Type B pancreatic cell (in vitro differentiated cells): ENCODE results near the gene SMYD3. TPM values are rescaled to one million over a fixed set of nuclear protein-coding genes. Genes with fewer than 3 reads are reported as not detected.
A peak's percentile ranks its signal among the peaks of the same experiment; 100 is the strongest.

Experiments used
- DNase-seq: peaks from one replicate; pipeline ENCODE4 v3.0.0; 2021; ENCODE audit warnings: mixed read lengths; ENCODE audit not compliant: unreplicated experiment; ENCODE audit errors: extremely low spot score
- H3K27ac Mint-ChIP-seq: 2 replicates; pipeline ENCODE4 v1.8.0; 2021; ENCODE audit warnings: mild to moderate bottlenecking, mixed read lengths
- H3K27me3 Mint-ChIP-seq: 2 replicates; pipeline ENCODE4 v1.8.0; 2021; ENCODE audit warnings: mixed read lengths
- H3K36me3 Mint-ChIP-seq: 2 replicates; pipeline ENCODE4 v1.8.0; 2021; ENCODE audit warnings: mixed read lengths
- H3K4me1 Mint-ChIP-seq: one replicate; pipeline ENCODE4 v1.8.0; 2021; ENCODE audit warnings: mixed read lengths; ENCODE audit not compliant: unreplicated experiment
- H3K4me3 Mint-ChIP-seq: 2 replicates; pipeline ENCODE4 v1.8.0; 2021; ENCODE audit warnings: mild to moderate bottlenecking, mixed read lengths
- H3K9me3 Mint-ChIP-seq: 2 replicates; pipeline ENCODE4 v1.8.0; 2021; ENCODE audit warnings: mixed read lengths
- total RNA-seq: library from RNA; stranded (reverse); gene quantifications from 2 replicates; pipeline ENCODE4 v1.2.1, GENCODE V29; 2021; ENCODE audit warnings: low replicate concordance
- TF ChIP-seq, protein P1 (sequence below): fragments of 200-600 bp; sonication (generic); conservative IDR thresholded peaks from 2 replicates; pipeline ENCODE4 v1.5.0; 2021; ENCODE audit warnings: antibody characterized with exemption, mild to moderate bottlenecking

SMYD3 gene
- total RNA-seq, 1 donor from 2014 or later: 19.4 TPM

DNA sequence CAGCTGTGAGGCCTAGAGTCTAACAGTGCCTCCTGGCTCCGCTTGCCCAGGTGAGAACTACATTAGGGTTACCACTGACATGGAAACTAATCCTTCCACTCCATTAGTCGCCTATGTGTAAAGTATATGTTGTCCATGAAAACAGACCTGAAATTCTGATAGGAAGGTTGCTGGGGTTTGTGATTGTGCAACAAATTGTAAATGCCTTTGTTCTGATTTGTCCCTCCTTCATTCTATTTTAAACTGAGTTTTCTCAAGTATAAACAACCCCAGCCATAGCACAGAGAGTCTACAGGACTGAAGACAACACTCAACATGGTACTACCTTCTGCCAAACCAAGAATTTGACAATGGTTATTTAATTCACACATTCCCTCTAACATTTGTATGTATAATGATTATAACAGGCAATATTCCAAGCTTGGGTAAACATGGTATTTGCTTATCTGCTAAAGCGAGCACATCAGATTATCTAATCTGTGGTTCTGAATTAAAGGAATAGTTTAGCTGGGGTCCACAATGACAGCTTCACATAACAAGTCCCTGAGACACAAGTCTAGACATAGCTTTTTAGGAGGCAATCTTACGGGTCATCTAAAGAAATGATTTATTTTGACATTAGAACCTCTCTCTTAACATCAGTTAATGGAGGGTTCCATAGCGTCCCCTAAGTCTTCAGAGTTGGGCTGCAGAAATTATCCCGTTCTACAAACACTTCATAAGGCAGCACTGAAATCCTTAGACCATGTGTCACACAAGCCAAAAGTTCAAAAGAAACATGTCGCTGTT is 633.0 kb downstream of the SMYD3 start:
- H3K4me3 Mint-ChIP-seq: no peak overlapping the region
- DNase-seq: no peak
- TF ChIP-seq, protein P1, sequence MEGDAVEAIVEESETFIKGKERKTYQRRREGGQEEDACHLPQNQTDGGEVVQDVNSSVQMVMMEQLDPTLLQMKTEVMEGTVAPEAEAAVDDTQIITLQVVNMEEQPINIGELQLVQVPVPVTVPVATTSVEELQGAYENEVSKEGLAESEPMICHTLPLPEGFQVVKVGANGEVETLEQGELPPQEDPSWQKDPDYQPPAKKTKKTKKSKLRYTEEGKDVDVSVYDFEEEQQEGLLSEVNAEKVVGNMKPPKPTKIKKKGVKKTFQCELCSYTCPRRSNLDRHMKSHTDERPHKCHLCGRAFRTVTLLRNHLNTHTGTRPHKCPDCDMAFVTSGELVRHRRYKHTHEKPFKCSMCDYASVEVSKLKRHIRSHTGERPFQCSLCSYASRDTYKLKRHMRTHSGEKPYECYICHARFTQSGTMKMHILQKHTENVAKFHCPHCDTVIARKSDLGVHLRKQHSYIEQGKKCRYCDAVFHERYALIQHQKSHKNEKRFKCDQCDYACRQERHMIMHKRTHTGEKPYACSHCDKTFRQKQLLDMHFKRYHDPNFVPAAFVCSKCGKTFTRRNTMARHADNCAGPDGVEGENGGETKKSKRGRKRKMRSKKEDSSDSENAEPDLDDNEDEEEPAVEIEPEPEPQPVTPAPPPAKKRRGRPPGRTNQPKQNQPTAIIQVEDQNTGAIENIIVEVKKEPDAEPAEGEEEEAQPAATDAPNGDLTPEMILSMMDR: no peak
- H3K4me1 Mint-ChIP-seq: peaks cover 48% of the 10 kb centered on the region
- H3K27me3 Mint-ChIP-seq: no peaks in the 10 kb centered on the region
- no peak overlapping the region for H3K27ac Mint-ChIP-seq
- H3K36me3 Mint-ChIP-seq: peaks cover 4% of the 10 kb centered on the region
- H3K9me3 Mint-ChIP-seq: no peaks in the 10 kb centered on the region

DNA sequence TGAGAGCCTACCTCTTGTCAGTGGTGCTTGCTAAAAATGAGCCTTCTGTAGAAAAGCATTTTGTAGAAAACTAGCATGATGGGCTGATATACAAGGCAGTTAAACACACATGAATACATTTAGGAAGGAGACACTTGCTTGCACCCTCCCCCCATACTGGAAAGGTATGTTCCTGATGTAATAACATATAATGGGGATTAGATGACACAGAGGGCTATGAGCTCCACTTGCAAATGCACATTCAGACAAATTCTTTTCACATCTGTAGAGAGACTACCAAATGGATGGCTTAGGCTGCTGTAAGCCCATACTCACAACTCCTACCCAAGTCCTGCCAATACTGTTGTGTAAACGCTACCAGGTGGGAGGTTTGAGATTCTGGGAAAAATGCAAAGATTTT is 634.0 kb downstream of the SMYD3 start:
- Mint-ChIP-seq H3K27ac (no peak overlapping the region), H3K36me3 (peaks cover 4% of the 10 kb centered on the region), H3K4me3 (no peak overlapping the region), H3K4me1 (peaks cover 52% of the 10 kb centered on the region), H3K27me3 (no peaks in the 10 kb centered on the region), H3K9me3 (no peaks in the 10 kb centered on the region)
- TF ChIP-seq, protein P1: no peak
- DNase-seq: no peak

DNA sequence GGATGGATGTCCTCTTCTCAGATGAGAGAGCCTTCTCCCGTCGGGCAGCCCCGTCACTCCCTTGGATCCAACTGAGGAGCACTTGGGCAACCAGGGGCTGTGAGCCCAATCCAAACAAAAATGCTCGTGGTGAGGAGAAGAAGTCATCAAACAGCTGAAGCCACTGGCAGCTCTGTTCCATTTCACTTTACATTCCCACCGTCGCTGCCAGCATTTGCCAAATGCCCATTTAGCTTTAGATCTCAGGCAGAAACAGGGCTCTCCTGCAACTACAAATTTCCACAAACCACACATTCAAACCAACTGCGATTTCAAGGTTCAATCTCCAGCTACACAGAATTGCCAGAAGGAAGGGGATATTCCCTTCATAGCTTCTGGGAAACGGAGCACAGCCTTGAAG is 634.6 kb downstream of the SMYD3 start:
- no peak for DNase-seq
- Mint-ChIP-seq H3K4me1 (peaks cover 52% of the 10 kb centered on the region), H3K36me3 (peaks cover 4% of the 10 kb centered on the region), H3K9me3 (no peaks in the 10 kb centered on the region), H3K4me3 (no peak overlapping the region), H3K27me3 (no peaks in the 10 kb centered on the region), H3K27ac (no peak overlapping the region)
- TF ChIP-seq, protein P1: no peak

DNA sequence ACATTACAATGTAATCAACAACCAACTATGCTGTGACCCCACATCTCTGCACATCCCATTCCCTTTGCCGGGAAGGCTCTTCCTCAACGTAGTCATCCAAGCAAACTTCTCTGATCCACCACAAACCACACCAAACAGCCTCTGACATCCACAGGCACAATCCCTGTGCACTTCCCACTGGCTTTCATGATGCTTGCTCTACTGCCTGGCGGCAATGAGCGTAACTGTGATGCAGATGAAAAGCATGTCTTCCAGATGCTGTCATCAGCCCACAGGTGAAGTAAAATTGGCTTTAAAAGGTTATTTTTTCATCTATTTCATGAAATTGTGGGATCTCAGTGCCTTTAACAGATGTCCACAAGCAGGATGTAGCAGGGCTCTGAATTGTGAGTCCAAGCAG is 635.2 kb downstream of the SMYD3 start:
- H3K4me3 Mint-ChIP-seq: no peak overlapping the region
- H3K27ac Mint-ChIP-seq: no peak overlapping the region
- H3K36me3 Mint-ChIP-seq: peaks cover 4% of the 10 kb centered on the region
- TF ChIP-seq, protein P1: no peak
- no peaks in the 10 kb centered on the region for H3K27me3 Mint-ChIP-seq
- DNase-seq: no peak
- peaks cover 52% of the 10 kb centered on the region for H3K4me1 Mint-ChIP-seq
- no peaks in the 10 kb centered on the region for H3K9me3 Mint-ChIP-seq

DNA sequence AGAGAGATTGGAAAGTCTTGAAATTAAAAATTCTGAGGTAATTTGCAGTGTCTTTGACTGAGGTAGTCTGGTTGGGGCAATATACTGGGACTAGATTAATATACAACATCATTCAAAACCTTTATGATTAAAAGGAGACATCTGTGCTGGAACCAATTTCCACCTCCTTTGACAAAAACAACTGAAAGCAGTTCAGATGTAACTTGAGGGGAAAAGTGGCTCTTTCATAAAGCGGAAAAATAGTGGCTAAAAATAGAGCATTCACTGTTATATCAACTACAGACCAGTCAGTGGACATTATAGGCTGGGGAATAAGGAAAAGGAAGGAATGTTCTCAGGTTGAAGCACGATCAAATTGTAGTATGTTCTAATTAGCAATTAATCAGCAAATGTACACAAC is 635.9 kb downstream of the SMYD3 start:
- Mint-ChIP-seq H3K4me3 (peak overlapping the region; percentile 18), H3K27me3 (no peaks in the 10 kb centered on the region), H3K27ac (no peak overlapping the region), H3K9me3 (no peaks in the 10 kb centered on the region), H3K36me3 (peaks cover 4% of the 10 kb centered on the region), H3K4me1 (peaks cover 48% of the 10 kb centered on the region)
- TF ChIP-seq, protein P1: no peak
- no peak for DNase-seq
